GM06990 (cell line): ENCODE measurements around the gene TOR1A.

Experiments used
- DNase-seq: peaks from one replicate; pipeline ENCODE4 v3.0.0-alpha.2; 2011; ENCODE audit not compliant: insufficient read length; ENCODE audit errors: extremely low read depth
- H3K27me3 ChIP-seq: replicated peaks from 2 replicates; pipeline ENCODE4 v1.6.0; 2011; ENCODE audit warnings: low read length; ENCODE audit not compliant: control insufficient read depth, insufficient read depth
- H3K36me3 ChIP-seq: 2 replicates; pipeline ENCODE4 v1.5.1; 2011; ENCODE audit warnings: low read length; ENCODE audit not compliant: control insufficient read depth, insufficient read depth
- H3K4me3 ChIP-seq: replicated peaks from 2 replicates; pipeline ENCODE4 v1.5.1; 2011; ENCODE audit warnings: low read depth, mild to moderate bottlenecking, control low read depth, low read length
- CTCF ChIP-seq: IDR thresholded peaks from 2 replicates; pipeline ENCODE4 v1.5.1; 2011; ENCODE audit warnings: low read length, control low read depth, mild to moderate bottlenecking, inconsistent platforms; ENCODE audit not compliant: insufficient read depth, poor library complexity, severe bottlenecking

The TOR1A gene

DNA sequence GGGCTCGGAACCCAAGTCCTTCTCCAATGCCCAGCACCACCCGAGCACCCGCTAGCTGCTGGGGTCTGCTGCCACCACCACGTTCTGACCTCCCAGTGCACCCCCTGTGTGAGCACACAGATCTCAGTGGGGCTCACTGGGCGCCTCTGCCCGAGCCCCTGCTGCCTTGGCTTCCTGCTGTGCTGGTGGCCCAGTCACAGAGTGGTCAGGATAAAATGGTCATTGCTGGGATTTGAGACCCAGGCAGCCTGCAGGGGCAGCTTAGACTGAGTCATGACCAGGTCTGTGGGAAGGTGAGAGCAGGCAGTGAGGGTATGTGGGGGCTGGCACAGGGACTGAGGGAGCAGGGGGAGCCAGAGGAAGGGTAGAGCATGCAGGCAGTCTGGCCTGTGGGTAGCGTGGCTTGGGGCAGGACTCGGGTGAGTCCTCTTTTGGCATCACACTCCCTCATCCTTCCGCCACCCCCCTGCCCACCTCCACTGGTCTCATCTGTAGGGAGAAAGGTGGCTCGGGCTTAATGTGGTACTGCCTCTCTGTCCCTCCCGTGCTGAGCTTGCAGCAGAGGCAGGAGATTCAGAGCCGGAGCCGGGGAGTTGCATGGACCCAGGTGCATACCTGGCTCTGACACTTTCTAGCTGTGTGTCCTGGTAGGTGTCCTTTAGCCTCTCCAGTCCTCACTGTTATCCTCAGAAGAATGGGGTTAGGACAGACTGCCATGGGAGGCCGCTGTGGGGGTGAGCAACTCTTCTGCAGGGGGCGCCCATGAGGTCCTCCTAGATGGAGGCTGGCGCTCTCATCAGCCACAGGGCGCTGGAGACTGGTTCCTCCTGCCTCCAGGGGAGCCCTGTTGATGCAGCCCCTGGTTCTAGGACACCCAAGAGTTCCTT is 43.4 kb upstream of the TOR1A start:
- Histone ChIP-seq H3K27me3 (no peaks in the 10 kb centered on the region), H3K36me3 (peaks cover 10% of the 10 kb centered on the region), H3K4me3 (no peak overlapping the region)
- TF ChIP-seq CTCF: peak; percentile 29
- DNase-seq: no peak

DNA sequence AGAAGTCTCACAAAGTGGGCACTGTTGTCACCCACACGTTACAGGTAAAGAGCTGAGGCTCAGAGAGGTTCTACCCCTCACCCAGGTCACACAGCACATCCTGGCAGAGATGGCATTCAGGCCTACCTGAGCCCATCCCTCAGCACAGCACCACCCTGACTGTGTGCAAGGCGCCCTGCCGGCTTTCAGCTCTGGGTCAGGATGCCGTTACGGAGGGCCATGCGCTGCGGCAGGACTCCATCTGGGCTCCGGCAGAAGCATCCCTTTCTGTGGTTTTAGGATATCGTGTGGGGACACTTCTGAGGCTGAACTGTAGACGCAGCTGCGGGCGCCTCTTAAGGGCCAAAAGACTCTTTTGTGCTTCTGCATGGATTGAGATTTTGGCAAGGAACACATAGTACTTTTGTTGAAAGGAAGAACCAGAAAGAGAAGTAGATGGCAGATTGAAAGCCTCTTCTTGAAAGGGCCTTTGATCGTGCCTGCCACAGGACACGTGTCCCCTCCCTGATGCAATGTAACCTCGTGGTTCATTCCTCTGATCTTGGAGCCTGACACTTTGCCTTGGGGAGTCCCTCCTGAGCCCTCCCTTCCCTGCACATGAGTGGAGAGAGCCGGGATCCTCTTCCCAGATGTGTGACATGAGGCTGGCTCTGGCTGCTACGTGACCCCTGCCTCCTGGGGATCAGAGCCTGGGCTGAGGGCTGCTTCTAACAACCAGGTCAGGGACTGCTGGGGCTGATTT is 42.6 kb upstream of the TOR1A start:
- Histone ChIP-seq H3K36me3 (peaks cover 10% of the 10 kb centered on the region), H3K27me3 (no peaks in the 10 kb centered on the region), H3K4me3 (no peak overlapping the region)
- TF ChIP-seq CTCF: no peak
- no peak for DNase-seq

DNA sequence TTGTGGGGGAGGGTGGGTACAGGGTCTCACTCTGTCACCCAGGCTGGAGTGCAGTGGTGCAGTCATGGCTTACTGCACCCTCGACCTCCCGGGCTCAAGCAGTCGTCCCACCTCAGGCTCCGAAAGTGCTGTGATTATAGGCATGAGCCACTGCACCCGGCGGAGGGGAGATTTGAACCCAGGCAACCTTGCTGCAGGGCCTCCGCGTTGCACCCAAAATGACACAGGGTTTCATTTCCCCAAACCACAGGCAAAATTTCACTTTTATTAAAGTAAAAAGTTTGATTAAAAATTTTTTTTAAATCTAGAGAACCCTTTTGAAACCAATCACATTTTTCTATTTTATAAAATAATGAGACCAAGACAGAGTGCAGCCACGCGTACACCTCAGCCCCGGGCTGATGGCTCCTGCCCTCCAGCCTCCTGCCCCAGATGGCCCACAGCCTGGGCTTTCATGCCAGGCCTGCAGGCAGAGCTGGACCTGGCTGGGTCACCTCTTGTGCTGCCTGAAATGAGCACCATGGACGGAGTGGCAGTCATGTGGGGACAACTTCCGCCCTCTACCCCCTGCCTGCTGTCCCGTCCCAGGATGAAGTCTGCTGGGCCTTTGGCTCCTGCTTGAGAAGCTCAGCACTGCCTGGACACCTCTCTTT is 41.9 kb upstream of the TOR1A start:
- Histone ChIP-seq H3K4me3 (no peak overlapping the region), H3K27me3 (no peaks in the 10 kb centered on the region), H3K36me3 (peaks cover 10% of the 10 kb centered on the region)
- no peak for DNase-seq
- TF ChIP-seq CTCF: no peak

- TF ChIP-seq CTCF: no peak
- peaks cover 10% of the 10 kb centered on the region for H3K36me3 ChIP-seq
- H3K27me3 ChIP-seq: no peaks in the 10 kb centered on the region
- H3K4me3 ChIP-seq: no peak overlapping the region
- peak; percentile 23 for DNase-seq
These were observed 41.2 kb upstream of the TOR1A start for GRCh38 chr9:129864991-129865647.

DNA sequence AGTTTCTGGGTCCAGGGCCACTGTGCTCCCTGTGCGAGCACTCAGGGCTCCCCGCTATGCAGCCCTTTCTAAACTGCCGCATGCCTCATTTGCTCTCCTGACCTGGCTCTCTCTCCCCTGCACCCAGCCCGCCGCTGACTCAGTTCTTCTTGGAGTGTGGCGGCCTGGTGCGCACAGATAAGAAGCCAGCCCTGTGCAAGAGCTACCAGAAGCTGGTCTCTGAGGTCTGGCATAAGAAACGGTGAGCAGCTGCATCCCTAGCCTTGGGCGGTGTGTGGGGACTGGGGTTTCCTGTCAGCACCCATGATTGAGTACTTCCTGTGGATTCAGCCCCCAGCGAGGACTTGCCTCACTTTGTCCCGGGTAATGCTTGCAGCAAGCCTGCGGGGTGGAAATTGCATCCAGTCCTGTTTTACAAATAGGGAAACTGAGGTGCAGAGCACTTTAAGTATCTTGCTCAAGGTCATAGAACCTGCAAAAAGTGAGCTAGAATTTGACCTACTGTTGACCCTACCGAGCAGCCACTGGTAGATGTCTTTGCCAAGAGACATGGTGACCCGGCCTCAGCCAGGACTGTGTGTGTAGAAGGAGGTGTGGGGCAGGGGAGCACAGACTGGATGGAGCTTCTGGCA is 39.2 kb upstream of the TOR1A start:
- Histone ChIP-seq H3K36me3 (peaks cover 12% of the 10 kb centered on the region), H3K27me3 (no peaks in the 10 kb centered on the region), H3K4me3 (no peak overlapping the region)
- TF ChIP-seq CTCF: no peak
- DNase-seq: peak; percentile 34
